ENCODE results near the gene SENP1.
A peak's percentile ranks its signal among the peaks of the same experiment; 100 is the strongest.

SENP1 gene

DNA sequence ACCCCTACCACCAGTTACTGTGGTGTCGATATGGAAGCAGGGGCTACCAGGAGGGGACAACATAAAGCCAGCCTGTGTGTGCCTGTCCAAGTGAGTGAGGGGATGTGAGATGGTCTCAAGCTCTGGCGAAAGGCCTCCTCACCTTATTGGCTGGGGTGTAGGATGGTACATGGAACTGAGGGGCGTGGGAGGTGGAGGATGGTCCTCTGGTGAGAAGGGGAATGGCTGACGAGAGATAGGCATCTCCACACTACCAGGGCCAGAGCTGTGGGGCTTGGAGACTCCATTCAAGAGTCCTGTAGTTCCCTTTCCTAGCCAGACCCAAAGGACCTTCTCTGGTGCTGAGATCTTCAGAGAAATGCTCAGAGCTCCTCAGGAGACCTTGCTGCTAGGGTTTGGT lies 69.1 kb downstream of the SENP1 start:
- Histone ChIP-seq H3K4me3 (ENCODE audit: low read depth, low read length) (peak overlapping the region; percentile 48; the same call in 1 of the 2 replicates), H3K9me3 (ENCODE audit: control insufficient read depth, insufficient read depth, low read length) (no peaks in the 10 kb centered on the region), H3K4me1 (ENCODE audit: control insufficient read depth, insufficient read depth, low read length) (peaks cover 16% of the 10 kb centered on the region), H3K27me3 (ENCODE audit: control insufficient read depth, insufficient read depth, low read length) (peaks cover 72% of the 10 kb centered on the region), H3K9ac (ENCODE audit: low read depth, low read length) (peak overlapping the region; percentile 24; the same call in 1 of the 2 replicates), H3K27ac (ENCODE audit: low read depth, low read length) (peak overlapping the region; percentile 68), H3K36me3 (ENCODE audit: control insufficient read depth, insufficient read depth, low read length) (no peaks in the 10 kb centered on the region)

DNA sequence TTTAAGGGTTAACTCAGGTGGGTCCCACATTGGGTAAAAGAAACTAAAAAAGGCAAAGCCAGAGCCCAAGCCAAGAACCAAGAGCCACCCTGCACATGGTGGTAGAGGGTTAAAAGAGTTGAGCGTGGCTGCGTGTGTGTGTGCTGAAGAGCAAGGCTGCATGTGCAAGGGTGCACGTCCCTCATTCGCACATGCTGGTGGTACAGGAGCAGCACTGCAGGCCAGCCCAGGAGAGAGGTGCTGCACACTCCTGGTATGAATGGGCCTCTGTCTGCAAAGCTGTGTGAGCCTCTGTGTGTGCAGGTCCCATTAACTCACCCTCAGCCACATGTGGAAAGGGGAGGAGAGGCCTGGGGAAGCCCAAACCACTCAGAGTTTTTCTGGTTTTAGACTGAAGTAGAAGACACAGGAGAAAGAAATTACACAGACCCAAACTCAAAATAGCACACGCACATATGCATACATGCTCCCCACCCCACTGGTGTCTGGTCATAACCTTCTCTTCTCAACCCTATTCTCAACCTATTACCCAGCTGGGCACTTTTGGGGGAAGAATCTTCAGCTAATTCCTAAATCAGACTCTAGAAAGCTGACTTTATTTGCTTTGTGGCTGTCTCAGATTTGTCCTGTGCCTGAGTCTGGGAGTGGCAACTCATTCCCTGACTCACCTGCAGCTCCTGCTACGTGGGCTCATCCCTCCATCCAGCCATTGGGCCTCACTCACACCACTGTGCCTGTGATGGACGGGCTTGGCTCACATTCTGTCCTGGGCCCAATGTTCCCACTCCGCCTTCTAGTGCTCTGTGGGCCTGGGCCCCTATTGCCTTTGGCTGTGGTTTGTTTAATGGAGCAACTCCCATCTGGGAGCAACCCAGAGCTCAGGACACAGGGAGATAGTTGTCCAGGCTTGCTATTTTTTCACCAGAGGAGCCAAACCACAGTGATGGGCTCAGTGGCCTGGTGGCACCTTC lies 70.8 kb downstream of the SENP1 start:
- H3K4me3 ChIP-seq (ENCODE audit: low read depth, low read length) = no peak overlapping the region
- no peak overlapping the region for H3K27ac ChIP-seq (ENCODE audit: low read depth, low read length)
- H3K36me3 ChIP-seq (ENCODE audit: control insufficient read depth, insufficient read depth, low read length) = no peaks in the 10 kb centered on the region
- H3K4me1 ChIP-seq (ENCODE audit: control insufficient read depth, insufficient read depth, low read length) = peaks cover 21% of the 10 kb centered on the region
- H3K27me3 ChIP-seq (ENCODE audit: control insufficient read depth, insufficient read depth, low read length) = peaks cover 89% of the 10 kb centered on the region
- H3K9me3 ChIP-seq (ENCODE audit: control insufficient read depth, insufficient read depth, low read length) = no peaks in the 10 kb centered on the region
- no peak overlapping the region for H3K9ac ChIP-seq (ENCODE audit: low read depth, low read length)

DNA sequence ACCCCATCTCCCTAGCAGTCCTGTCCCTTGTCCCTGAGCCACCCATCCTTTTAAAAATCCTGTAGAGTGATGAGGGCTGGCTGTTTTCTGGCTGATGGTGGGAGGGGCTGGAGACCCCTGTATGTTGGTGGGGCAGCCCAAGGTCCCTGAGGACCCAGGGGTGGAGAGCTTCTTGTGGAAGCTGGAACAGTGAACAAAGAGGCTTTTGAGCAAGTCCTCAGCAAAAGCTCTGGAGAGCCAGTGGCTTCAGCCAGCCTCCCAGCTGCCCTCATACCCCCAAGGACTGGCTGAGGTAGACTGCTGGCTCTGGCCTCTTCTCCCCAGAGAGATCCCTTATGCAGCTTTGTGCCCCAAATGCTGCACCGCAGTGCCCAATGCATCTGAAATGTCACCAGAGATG lies 72.4 kb downstream of the SENP1 start:
- H3K4me1 ChIP-seq (ENCODE audit: control insufficient read depth, insufficient read depth, low read length) = peaks cover 21% of the 10 kb centered on the region
- H3K27ac ChIP-seq (ENCODE audit: low read depth, low read length) = no peak overlapping the region
- no peak overlapping the region for H3K9ac ChIP-seq (ENCODE audit: low read depth, low read length)
- no peaks in the 10 kb centered on the region for H3K9me3 ChIP-seq (ENCODE audit: control insufficient read depth, insufficient read depth, low read length)
- H3K36me3 ChIP-seq (ENCODE audit: control insufficient read depth, insufficient read depth, low read length) = no peaks in the 10 kb centered on the region
- no peak overlapping the region for H3K4me3 ChIP-seq (ENCODE audit: low read depth, low read length)
- H3K27me3 ChIP-seq (ENCODE audit: control insufficient read depth, insufficient read depth, low read length) = peaks cover 97% of the 10 kb centered on the region

DNA sequence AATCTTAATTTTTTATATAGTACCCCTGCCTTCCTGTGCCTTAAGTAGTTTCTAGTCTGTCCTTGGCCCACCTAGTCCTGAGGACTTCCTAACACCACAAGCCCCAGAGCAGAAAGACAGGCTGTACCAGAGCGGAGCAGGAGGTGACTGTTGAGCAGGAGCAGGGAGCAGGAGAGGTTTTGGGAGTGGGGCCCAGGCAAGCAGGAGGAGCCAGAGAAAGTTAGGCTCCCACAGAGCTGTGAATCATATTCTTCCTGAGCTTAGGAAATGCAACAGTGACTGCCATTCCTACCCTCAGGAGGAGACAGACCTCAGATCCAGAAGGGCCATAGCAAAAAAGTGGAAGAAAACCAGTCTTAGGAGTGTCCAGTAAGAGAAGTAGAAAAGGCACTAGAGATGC lies 73.3 kb downstream of the SENP1 start:
- Histone ChIP-seq H3K9me3 (ENCODE audit: control insufficient read depth, insufficient read depth, low read length) (no peaks in the 10 kb centered on the region), H3K4me3 (ENCODE audit: low read depth, low read length) (no peak overlapping the region), H3K4me1 (ENCODE audit: control insufficient read depth, insufficient read depth, low read length) (peaks cover 15% of the 10 kb centered on the region), H3K9ac (ENCODE audit: low read depth, low read length) (no peak overlapping the region), H3K36me3 (ENCODE audit: control insufficient read depth, insufficient read depth, low read length) (no peaks in the 10 kb centered on the region), H3K27me3 (ENCODE audit: control insufficient read depth, insufficient read depth, low read length) (peaks cover 97% of the 10 kb centered on the region), H3K27ac (ENCODE audit: low read depth, low read length) (no peak overlapping the region)

DNA sequence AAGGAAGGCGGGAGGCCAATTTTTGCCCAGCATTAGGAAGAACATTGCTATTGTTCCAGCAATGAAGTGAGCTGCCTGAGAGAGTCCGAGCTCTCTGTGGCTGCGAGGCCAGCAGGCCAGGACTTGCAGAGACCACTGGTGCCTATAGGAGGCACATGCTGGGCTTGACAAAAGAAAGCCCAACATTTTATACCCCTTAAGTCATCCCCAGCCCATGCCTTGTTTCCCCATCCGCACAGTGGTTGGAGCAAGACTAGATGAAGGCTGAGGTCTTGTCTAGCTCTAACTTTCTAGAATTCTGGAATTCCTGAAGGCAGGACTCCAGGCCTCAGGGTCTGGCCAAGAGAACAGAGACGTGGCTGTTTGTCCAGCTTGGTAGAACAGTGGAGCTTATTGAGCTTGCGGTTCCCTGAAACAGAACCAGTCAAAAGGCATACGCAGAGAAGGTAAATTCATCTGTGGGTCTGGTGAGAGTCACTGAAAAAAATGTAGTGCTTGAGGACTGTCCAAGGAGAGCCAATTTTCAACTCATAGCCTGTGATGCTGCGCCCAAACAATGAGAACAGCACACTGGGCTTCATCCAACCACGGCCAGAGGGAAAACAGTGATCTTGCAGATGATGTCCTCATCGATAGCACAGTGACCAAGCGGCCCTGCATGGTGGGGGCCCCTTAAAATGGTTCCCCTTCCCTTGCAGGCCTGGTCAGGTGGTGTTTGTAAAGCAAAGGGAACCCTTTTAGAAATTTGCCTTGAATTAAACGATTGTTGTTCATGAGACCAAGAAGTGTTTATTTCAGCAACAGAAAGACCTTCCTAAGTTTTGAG lies 74.5 kb downstream of the SENP1 start:
- H3K27me3 ChIP-seq (ENCODE audit: control insufficient read depth, insufficient read depth, low read length) = peaks cover 99% of the 10 kb centered on the region
- H3K4me3 ChIP-seq (ENCODE audit: low read depth, low read length) = no peak overlapping the region
- no peak overlapping the region for H3K27ac ChIP-seq (ENCODE audit: low read depth, low read length)
- H3K9me3 ChIP-seq (ENCODE audit: control insufficient read depth, insufficient read depth, low read length) = no peaks in the 10 kb centered on the region
- peaks cover 5% of the 10 kb centered on the region; the same call in 1 of the 2 replicates for H3K4me1 ChIP-seq (ENCODE audit: control insufficient read depth, insufficient read depth, low read length)
- H3K36me3 ChIP-seq (ENCODE audit: control insufficient read depth, insufficient read depth, low read length) = no peaks in the 10 kb centered on the region
- H3K9ac ChIP-seq (ENCODE audit: low read depth, low read length) = no peak overlapping the region

DNA sequence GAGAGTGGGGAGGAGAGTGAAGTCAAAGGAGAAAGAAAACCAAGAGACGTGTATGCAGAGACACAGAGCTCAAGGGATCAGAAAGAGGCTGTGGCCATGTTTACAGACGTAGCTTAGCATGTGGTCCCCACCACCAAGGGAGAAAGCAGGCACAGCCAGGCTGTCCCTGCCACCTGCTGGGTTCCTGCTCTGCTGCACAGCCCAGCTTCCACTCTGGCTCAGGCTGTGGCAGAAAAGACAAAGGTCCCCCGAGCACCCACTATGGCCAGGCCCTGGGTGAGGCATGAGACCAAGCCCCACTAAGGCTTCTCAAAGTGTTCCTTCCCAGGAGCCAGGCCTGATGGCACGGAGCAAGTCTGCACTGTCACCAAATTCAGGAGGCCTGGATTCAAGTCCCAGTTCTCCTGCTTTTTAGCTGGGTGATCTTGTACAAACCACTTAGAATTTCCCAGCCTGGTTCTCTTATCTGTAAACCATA lies 75.7 kb downstream of the SENP1 start:
- H3K9me3 ChIP-seq (ENCODE audit: control insufficient read depth, insufficient read depth, low read length) = no peaks in the 10 kb centered on the region
- H3K27ac ChIP-seq (ENCODE audit: low read depth, low read length) = no peak overlapping the region
- H3K27me3 ChIP-seq (ENCODE audit: control insufficient read depth, insufficient read depth, low read length) = peaks cover 99% of the 10 kb centered on the region
- peaks cover 5% of the 10 kb centered on the region; the same call in 1 of the 2 replicates for H3K4me1 ChIP-seq (ENCODE audit: control insufficient read depth, insufficient read depth, low read length)
- no peak overlapping the region for H3K4me3 ChIP-seq (ENCODE audit: low read depth, low read length)
- no peak overlapping the region for H3K9ac ChIP-seq (ENCODE audit: low read depth, low read length)
- no peaks in the 10 kb centered on the region for H3K36me3 ChIP-seq (ENCODE audit: control insufficient read depth, insufficient read depth, low read length)

- Histone ChIP-seq H3K27me3 (ENCODE audit: control insufficient read depth, insufficient read depth, low read length) (peaks cover 99% of the 10 kb centered on the region), H3K27ac (ENCODE audit: low read depth, low read length) (no peak overlapping the region), H3K9ac (ENCODE audit: low read depth, low read length) (no peak overlapping the region)
These were observed 76.2 kb downstream of the SENP1 start for GRCh38 chr12:48029491-48030172.

DNA sequence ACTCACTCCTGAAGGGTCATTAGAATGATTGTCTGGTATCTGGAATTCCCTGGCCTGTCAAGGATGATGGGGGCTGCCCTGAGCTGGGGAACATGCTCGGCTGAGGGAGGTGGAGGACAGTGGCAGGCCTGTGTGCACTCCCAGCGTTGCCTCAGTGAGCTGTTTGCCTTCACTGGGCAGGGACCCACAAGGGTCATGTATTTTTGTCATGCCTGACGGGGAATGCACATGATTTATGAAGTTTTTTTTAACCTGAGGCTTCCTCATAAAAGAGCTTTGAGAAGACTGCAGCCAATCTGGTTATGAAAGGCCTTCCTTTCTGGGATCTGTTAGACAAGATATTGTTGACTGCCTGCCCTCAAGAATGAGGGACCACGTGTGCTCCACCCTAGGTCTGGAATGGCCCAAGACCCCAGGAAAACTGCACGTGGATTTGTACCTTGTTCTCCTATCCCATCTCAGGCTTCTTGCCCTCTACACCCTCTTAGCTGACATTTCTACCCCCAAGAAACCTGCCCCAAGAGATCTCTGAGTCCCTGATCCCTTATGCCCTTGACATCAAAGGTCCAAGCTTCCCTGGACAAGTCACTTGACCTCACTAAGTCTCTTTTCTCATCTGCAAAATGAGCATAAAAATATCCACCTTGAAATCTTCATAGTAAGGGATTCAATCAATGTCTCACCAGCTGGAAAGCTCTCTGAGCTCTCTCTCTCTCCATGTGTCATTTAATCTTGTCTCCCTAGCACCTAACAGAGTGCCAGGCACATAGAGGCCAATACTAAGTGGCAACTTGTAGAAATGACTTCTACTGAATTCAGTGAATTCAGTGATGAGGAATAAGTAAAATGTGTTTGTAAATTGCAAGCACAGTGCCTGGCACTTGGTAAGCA lies 77.1 kb downstream of the SENP1 start:
- Histone ChIP-seq H3K4me3 (ENCODE audit: low read depth, low read length) (no peak overlapping the region), H3K9ac (ENCODE audit: low read depth, low read length) (no peak overlapping the region), H3K27ac (ENCODE audit: low read depth, low read length) (no peak overlapping the region), H3K9me3 (ENCODE audit: control insufficient read depth, insufficient read depth, low read length) (no peaks in the 10 kb centered on the region), H3K27me3 (ENCODE audit: control insufficient read depth, insufficient read depth, low read length) (peaks cover 100% of the 10 kb centered on the region), H3K4me1 (ENCODE audit: control insufficient read depth, insufficient read depth, low read length) (peaks cover 5% of the 10 kb centered on the region; the same call in 1 of the 2 replicates), H3K36me3 (ENCODE audit: control insufficient read depth, insufficient read depth, low read length) (no peaks in the 10 kb centered on the region)

More at GRCh38 chr12:48029491-48030172, 76.2 kb downstream of the SENP1 start:
- peaks cover 5% of the 10 kb centered on the region; the same call in 1 of the 2 replicates for H3K4me1 ChIP-seq (ENCODE audit: control insufficient read depth, insufficient read depth, low read length)
- H3K4me3 ChIP-seq (ENCODE audit: low read depth, low read length) = no peak overlapping the region
- H3K36me3 ChIP-seq (ENCODE audit: control insufficient read depth, insufficient read depth, low read length) = no peaks in the 10 kb centered on the region
- no peaks in the 10 kb centered on the region for H3K9me3 ChIP-seq (ENCODE audit: control insufficient read depth, insufficient read depth, low read length)

DNA sequence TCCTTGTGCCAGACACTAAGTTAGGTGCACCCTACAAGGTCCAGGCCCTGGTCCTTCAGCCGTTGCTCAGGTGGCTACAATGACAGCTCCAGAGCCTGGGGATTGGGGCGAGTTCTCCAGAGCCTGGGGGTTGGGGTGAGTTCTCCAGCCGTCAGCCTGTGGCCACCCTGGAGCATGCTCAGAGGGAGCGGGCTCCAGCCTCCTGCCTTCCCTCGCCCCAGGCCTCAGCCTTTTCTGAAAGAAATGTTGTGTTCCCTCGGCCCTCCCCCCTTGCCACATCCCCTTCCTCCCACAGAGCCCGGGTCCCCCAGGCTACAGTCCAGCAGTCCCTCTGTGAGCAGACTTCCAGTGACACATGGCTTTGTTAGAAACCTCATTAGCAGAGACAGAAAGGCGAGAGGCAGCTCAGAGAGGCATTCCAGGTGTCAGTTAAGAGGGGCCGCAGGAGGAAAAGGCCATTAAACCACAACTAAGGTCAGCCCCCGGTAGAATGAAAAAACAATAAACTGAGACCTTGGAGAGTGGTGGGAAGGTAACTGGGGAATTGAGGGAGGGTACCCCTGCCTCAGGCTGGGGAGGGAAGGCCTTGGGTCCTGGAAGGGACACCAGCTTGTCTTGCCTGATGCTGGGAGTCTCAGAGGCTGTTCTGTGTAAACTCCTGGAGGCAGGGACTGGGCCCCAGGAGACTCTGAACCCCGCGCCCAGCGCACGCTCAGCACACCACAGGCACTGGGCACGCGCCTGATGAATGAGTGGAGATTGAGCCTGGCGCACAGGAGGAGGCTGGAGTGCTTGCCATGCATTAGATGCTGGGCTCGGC lies 78.5 kb downstream of the SENP1 start:
- Histone ChIP-seq H3K9me3 (ENCODE audit: control insufficient read depth, insufficient read depth, low read length) (no peaks in the 10 kb centered on the region), H3K4me3 (ENCODE audit: low read depth, low read length) (no peak overlapping the region), H3K9ac (ENCODE audit: low read depth, low read length) (no peak overlapping the region), H3K4me1 (ENCODE audit: control insufficient read depth, insufficient read depth, low read length) (peaks cover 16% of the 10 kb centered on the region), H3K27ac (ENCODE audit: low read depth, low read length) (no peak overlapping the region), H3K27me3 (ENCODE audit: control insufficient read depth, insufficient read depth, low read length) (peaks cover 100% of the 10 kb centered on the region), H3K36me3 (ENCODE audit: control insufficient read depth, insufficient read depth, low read length) (no peaks in the 10 kb centered on the region)
